Esophagus squamous epithelium (tissue), 4 donors: ENCODE data around the gene MDFIC.

Experiments used
- POLR2A ChIP-seq, 4 donors: fragments of 450-650 bp; IDR thresholded peaks; one replicate each; pipeline ENCODE4 v1.6.1; 2017; ENCODE audit warnings: antibody characterized with exemption in 4 of 4, mild to moderate bottlenecking in 4 of 4, moderate library complexity in 3 of 4
- TF ChIP-seq, protein P1 (sequence below), 6 experiments: fragments of 450-650 bp in 4 of 6; fragments of 200-600 bp in 2 of 6; sonication (generic) in 2 of 6; IDR thresholded peaks; one replicate each; pipeline ENCODE4 v1.5.1; 2016 to 2019; ENCODE audit warnings: antibody characterized with exemption in 6 of 6, mild to moderate bottlenecking in 4 of 6, moderate library complexity in 4 of 6

DNA sequence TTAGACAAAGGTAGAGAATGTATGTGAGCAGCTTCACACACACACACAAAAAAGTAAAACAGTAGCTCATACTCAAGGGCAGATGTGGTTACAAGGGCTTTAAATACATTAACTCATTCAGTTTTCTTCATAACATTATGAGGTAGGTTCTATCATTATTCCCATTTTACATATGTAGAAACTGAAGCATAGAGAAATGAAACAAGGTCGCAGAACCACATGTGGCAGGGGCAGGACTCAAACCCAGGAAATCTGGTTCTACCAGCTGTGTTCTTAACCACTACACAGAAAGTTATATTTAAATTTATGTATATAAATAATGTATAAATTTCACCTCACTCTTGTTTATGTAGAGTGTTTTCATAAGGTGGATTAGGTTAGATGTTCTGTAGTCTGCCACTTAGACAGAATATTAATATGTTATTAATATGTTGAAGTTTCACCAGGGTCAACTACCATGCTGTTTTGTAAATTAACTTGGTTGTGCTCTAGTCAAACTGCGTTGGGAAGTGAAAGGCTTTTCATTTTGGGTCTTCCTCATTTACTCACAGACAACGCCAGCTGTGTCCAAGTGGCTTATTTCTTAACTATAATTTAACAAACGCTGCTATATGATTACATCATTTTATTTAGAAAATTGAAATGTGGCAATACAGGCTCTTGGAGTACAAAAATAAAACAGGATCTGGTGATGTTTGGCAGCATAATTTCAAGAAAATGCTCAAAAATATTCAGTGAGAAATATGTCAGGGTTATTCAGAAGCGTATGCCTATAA is 138.4 kb downstream of the MDFIC start:
- TF ChIP-seq, protein P1, sequence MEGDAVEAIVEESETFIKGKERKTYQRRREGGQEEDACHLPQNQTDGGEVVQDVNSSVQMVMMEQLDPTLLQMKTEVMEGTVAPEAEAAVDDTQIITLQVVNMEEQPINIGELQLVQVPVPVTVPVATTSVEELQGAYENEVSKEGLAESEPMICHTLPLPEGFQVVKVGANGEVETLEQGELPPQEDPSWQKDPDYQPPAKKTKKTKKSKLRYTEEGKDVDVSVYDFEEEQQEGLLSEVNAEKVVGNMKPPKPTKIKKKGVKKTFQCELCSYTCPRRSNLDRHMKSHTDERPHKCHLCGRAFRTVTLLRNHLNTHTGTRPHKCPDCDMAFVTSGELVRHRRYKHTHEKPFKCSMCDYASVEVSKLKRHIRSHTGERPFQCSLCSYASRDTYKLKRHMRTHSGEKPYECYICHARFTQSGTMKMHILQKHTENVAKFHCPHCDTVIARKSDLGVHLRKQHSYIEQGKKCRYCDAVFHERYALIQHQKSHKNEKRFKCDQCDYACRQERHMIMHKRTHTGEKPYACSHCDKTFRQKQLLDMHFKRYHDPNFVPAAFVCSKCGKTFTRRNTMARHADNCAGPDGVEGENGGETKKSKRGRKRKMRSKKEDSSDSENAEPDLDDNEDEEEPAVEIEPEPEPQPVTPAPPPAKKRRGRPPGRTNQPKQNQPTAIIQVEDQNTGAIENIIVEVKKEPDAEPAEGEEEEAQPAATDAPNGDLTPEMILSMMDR (IDR thresholded peaks at IDR 0.05) = no peak
- TF ChIP-seq POLR2A (IDR thresholded peaks at IDR 0.05) = no peak
